Colonic mucosa (tissue), 4 donors: ENCODE data around the gene PRSS38. TPM values are rescaled to one million over a fixed set of nuclear protein-coding genes. Genes with fewer than 3 reads are reported as not detected.

Experiments used
- DNase-seq: peaks from one replicate; pipeline ENCODE4 v3.0.0-alpha.2; 2020
- H3K27ac ChIP-seq: fragments of 200-600 bp; one replicate; pipeline ENCODE4 v1.8.0; 2021
- H3K27me3 ChIP-seq: fragments of 200-600 bp; one replicate; pipeline ENCODE4 v1.8.0; 2021
- H3K36me3 ChIP-seq: fragments of 200-600 bp; one replicate; pipeline ENCODE4 v1.8.0; 2021
- H3K4me1 ChIP-seq: fragments of 200-600 bp; one replicate; pipeline ENCODE4 v1.8.0; 2021; ENCODE audit warnings: mild to moderate bottlenecking
- H3K4me3 ChIP-seq: fragments of 200-600 bp; one replicate; pipeline ENCODE4 v1.8.0; 2021
- H3K9ac ChIP-seq, 2 donors: one replicate each; pipeline ENCODE4 v1.7.0; 2013; ENCODE audit warnings: control low read depth in 2 of 2, low read depth in 2 of 2, low read length in 2 of 2
- H3K9me3 ChIP-seq: fragments of 200-600 bp; one replicate; pipeline ENCODE4 v1.8.0; 2021
- intact Hi-C: fragments of 100-400 bp; cut with DNase I; formaldehyde crosslinking; loops from one replicate; pipeline ENCODE4 v1.14.1; 2022
- total RNA-seq, 2 donors: library from RNA; stranded (reverse); fragmentation: NEBNext Ultra II Directional in 1 of 2; extraction: Animal tissue kit (Norgen Biotek cat#: 25700) in 1 of 2; gene quantifications; one replicate each; pipeline ENCODE4 v1.2.1, GENCODE V29; 2021
- TF ChIP-seq, protein P1 (sequence below): fragments of 200-600 bp; IDR thresholded peaks from one replicate; pipeline ENCODE4 v1.8.0; 2022; ENCODE audit warnings: antibody characterized with exemption, mild to moderate bottlenecking
- donor health status: healthy.
- donor health status: DM: no; HTN: no; CAD: no.
- donor health status: DM: no; HTN: no; CAD: no.

The PRSS38 gene
- total RNA-seq, 2 donors from 2014 or later = not detected

DNA sequence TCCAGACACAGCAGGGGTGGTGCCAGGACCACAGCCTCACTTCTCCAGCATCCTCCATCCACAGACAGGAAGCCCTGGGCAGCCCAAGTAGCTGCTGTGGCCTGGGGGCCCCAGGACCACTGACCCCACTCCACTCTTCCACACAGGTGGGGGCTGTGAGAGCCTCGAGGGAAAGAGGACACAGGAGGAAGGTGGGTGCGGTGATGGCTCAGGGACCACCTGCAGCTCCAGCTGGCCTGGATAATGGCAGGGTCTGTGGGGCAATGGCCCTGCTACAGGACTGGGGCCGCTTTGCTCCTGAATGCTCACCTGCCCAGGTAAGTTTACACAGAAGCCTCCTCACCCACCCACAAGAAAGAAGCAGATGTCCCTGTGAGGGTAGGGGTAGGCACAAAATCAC is 18.3 kb upstream of the PRSS38 start:
- H3K36me3 ChIP-seq = no peaks in the 10 kb centered on the region
- no peak overlapping the region for H3K9ac ChIP-seq
- intact Hi-C loops = no loop called here
- H3K4me3 ChIP-seq = no peak overlapping the region
- no peaks in the 10 kb centered on the region for H3K27me3 ChIP-seq
- H3K9me3 ChIP-seq = no peaks in the 10 kb centered on the region
- TF ChIP-seq, protein P1, sequence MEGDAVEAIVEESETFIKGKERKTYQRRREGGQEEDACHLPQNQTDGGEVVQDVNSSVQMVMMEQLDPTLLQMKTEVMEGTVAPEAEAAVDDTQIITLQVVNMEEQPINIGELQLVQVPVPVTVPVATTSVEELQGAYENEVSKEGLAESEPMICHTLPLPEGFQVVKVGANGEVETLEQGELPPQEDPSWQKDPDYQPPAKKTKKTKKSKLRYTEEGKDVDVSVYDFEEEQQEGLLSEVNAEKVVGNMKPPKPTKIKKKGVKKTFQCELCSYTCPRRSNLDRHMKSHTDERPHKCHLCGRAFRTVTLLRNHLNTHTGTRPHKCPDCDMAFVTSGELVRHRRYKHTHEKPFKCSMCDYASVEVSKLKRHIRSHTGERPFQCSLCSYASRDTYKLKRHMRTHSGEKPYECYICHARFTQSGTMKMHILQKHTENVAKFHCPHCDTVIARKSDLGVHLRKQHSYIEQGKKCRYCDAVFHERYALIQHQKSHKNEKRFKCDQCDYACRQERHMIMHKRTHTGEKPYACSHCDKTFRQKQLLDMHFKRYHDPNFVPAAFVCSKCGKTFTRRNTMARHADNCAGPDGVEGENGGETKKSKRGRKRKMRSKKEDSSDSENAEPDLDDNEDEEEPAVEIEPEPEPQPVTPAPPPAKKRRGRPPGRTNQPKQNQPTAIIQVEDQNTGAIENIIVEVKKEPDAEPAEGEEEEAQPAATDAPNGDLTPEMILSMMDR = no peak
- no peaks in the 10 kb centered on the region for H3K4me1 ChIP-seq
- no peak for DNase-seq
- H3K27ac ChIP-seq = no peak overlapping the region

DNA sequence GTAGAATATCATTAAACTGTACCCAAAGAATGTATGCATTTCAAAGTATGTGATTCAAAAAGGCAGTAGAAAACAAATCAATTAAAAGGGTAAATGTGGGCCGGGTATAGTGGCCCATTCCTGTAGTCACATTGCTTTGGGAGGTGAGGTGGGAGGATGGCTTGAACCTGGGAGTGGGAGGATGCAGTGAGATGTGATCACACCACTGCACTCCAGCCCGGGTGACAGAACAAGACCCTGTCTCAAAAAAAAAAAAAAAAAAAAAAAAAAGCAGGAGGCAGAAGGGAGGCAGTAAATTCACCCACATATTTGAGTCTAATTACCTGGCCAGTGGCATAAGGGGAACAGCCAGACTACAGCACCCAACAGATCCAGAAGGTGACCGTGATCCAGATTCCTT is 17.9 kb upstream of the PRSS38 start:
- Histone ChIP-seq H3K9ac (no peak overlapping the region), H3K36me3 (no peaks in the 10 kb centered on the region), H3K27ac (no peak overlapping the region), H3K4me1 (no peaks in the 10 kb centered on the region), H3K27me3 (no peaks in the 10 kb centered on the region), H3K4me3 (no peak overlapping the region), H3K9me3 (no peaks in the 10 kb centered on the region)
- DNase-seq = no peak
- TF ChIP-seq, protein P1 = no peak
- intact Hi-C loops = no loop called here

DNA sequence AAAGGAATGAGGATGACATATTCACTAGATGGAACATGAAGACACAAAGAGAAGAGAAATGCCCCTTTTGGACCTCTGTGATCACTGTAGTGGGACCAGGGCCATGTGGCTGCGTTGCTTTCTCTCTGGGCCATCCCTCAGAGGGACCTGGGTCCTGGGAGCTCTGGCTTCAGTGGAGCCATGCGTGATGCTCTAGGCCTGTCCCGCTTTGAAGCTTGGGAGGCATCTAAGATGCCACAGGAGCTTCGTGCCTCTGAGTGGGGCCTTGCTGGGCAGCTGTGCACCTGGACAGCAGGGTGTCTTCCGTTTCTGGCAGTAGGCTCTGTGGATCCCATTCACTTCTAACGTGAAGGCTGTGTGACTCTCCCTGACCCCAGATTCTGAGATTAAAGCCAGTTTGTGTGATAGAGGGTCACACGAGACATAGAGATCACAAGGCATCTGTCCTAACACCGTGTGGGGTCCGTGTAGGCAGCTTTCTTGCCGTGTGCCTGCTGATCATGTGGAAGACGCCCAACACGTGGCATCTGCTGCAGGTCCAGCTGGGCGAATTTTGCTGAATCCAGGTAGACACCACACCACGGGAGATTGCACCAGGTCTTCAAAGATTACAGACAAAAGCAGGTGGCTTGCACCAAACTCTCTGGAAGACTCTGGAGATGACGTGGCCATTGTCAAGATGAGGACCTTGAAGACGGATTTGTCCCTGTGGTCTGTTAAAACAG is 17.2 kb upstream of the PRSS38 start:
- intact Hi-C loops = no loop called here
- Histone ChIP-seq H3K9ac (no peak overlapping the region), H3K36me3 (no peaks in the 10 kb centered on the region), H3K27ac (no peak overlapping the region), H3K4me3 (no peak overlapping the region), H3K4me1 (no peaks in the 10 kb centered on the region), H3K27me3 (no peaks in the 10 kb centered on the region), H3K9me3 (no peaks in the 10 kb centered on the region)
- DNase-seq = no peak
- TF ChIP-seq, protein P1 = no peak

- H3K27ac ChIP-seq = no peak overlapping the region
- no peaks in the 10 kb centered on the region for H3K4me1 ChIP-seq
- no peak overlapping the region for H3K9ac ChIP-seq
- H3K4me3 ChIP-seq = no peak overlapping the region
- intact Hi-C loops = no loop called here
- H3K27me3 ChIP-seq = no peaks in the 10 kb centered on the region
- TF ChIP-seq, protein P1 = no peak
- H3K36me3 ChIP-seq = no peaks in the 10 kb centered on the region
- no peak for DNase-seq
- H3K9me3 ChIP-seq = no peaks in the 10 kb centered on the region
Observed at GRCh38 chr1:227799756-227800155, 15.7 kb upstream of the PRSS38 start.

DNA sequence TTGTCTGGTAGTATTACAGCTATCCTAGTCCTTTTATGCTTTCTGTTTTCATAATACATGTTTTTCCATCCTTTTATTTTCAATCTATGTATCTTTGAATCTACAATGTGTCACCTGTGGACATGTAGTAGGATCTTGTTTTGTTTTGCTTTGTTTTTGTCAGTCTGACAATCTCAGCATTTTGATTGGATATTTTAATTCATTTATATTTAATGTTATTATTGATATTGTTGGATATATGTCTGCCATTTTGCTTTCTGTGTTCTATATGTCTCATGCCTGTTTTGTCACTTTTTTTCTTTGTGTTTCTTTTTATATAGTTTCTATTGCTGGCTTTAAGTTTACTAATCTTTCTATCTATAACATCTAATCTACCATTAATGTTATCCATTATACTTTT is 11.5 kb upstream of the PRSS38 start:
- Histone ChIP-seq H3K9ac (no peak overlapping the region), H3K27ac (no peak overlapping the region), H3K27me3 (no peaks in the 10 kb centered on the region), H3K9me3 (no peaks in the 10 kb centered on the region), H3K36me3 (no peaks in the 10 kb centered on the region), H3K4me3 (no peak overlapping the region), H3K4me1 (no peaks in the 10 kb centered on the region)
- intact Hi-C loops = no loop called here
- TF ChIP-seq, protein P1 = no peak
- DNase-seq = no peak
